H1 (cell line): Measurements from ENCODE around the gene MKI67. TPM values are rescaled to one million over a fixed set of nuclear protein-coding genes. Genes with fewer than 3 reads are reported as not detected.

Experiments
- CTCF ChIA-PET: fragments of 300-600 bp; sonication (Branson Sonifier 250); formaldehyde crosslinking; loops from one replicate; lab custom pipeline; 2021; ENCODE audit not compliant: partially characterized antibody; lab: Charles Lee
- POLR2A ChIA-PET: fragments of 300-600 bp; sonication (Branson Sonifier 250); formaldehyde crosslinking; loops from one replicate; lab custom pipeline; 2021; ENCODE audit warnings: inconsistent platforms; ENCODE audit not compliant: partially characterized antibody; lab: Charles Lee
- DNase-seq, 2 experiments: peaks; one replicate each; pipeline versions ENCODE4 v3.0.0 to v3.0.0-alpha.2; 2010 to 2022; ENCODE audit warnings: low spot score in 2 of 2, low read depth in 1 of 2, mixed read lengths in 1 of 2
- FAIRE-seq: peaks from 2 replicates; lab custom pipeline; 2011; peaks lifted over from hg19 to GRCh38; lab: Jason Lieb, UNC
- H2AFZ ChIP-seq: 2 replicates; pipeline ENCODE4 v1.8.1; 2012; ENCODE audit warnings: low read length, inconsistent platforms
- H2AK5ac ChIP-seq: 2 replicates; pipeline ENCODE4 v1.6.1; 2013; ENCODE audit warnings: low read depth, low read length
- H2BK120ac ChIP-seq: replicated peaks from 2 replicates; pipeline ENCODE3; 2013; ENCODE audit warnings: low read depth, low read length, inconsistent platforms
- H2BK12ac ChIP-seq: 2 replicates; pipeline ENCODE4 v1.6.1; 2013; ENCODE audit warnings: low read depth, low read length
- H2BK15ac ChIP-seq: 2 replicates; pipeline ENCODE4 v1.6.1; 2013; ENCODE audit warnings: low read length
- H2BK20ac ChIP-seq: 2 replicates; pipeline ENCODE4 v1.6.1; 2013; ENCODE audit warnings: low read length
- H2BK5ac ChIP-seq: 2 replicates; pipeline ENCODE4 v1.6.1; 2013; ENCODE audit warnings: low read depth, low read length
- H3K14ac ChIP-seq: 2 replicates; pipeline ENCODE4 v1.6.1; 2013; ENCODE audit warnings: inconsistent platforms; ENCODE audit not compliant: insufficient read length
- H3K18ac ChIP-seq: 2 replicates; pipeline ENCODE4 v1.6.1; 2013; ENCODE audit warnings: low read length; ENCODE audit errors: extremely low read depth
- H3K23ac ChIP-seq: 2 replicates; pipeline ENCODE4 v1.6.1; 2013; ENCODE audit warnings: inconsistent platforms; ENCODE audit not compliant: insufficient read length
- H3K23me2 ChIP-seq: 2 replicates; pipeline ENCODE4 v1.6.1; 2013; ENCODE audit warnings: low read depth, low read length
- H3K27ac ChIP-seq: 2 replicates; pipeline ENCODE4 v1.6.1; 2011; ENCODE audit warnings: low read depth, low read length, inconsistent platforms
- H3K27me3 ChIP-seq, 4 experiments: replicated peaks in 1 of 4; 1 replicate in 1 of 4; 2 replicates in 3 of 4; pipeline versions ENCODE4 v1.6.1 to v1.8.1; 2011 to 2013; ENCODE audit warnings: low read length in 3 of 4, mild to moderate bottlenecking in 3 of 4, inconsistent platforms in 2 of 4, mixed read lengths in 2 of 4, moderate library complexity in 1 of 4; ENCODE audit not compliant: control insufficient read depth in 3 of 4, insufficient read depth in 3 of 4; ENCODE audit errors: extremely low read depth in 1 of 4
- H3K36me3 ChIP-seq, 4 experiments: 2 replicates each; pipeline versions ENCODE4 v1.6.1 to v1.8.1; 2011 to 2013; ENCODE audit warnings: mild to moderate bottlenecking in 4 of 4, low read length in 3 of 4, moderate library complexity in 2 of 4, control low read depth in 1 of 4, inconsistent platforms in 1 of 4; ENCODE audit not compliant: insufficient read depth in 4 of 4, control insufficient read depth in 2 of 4
- H3K4ac ChIP-seq: replicated peaks from 2 replicates; pipeline ENCODE3; 2013; ENCODE audit warnings: low read length, low read depth, mixed read lengths, inconsistent platforms; ENCODE audit not compliant: insufficient read length
- H3K4me1 ChIP-seq, 4 experiments: replicated peaks in 1 of 4; 1 replicate in 1 of 4; 2 replicates in 3 of 4; pipeline versions ENCODE4 v1.6.1 to v1.8.1; 2011 to 2013; ENCODE audit warnings: low read length in 3 of 4, inconsistent platforms in 2 of 4, mixed read lengths in 1 of 4; ENCODE audit not compliant: insufficient read depth in 4 of 4, control insufficient read depth in 3 of 4
- H3K4me2 ChIP-seq, 2 experiments: 2 replicates each; pipeline versions ENCODE4 v1.6.1 to v1.8.1; 2011 to 2013; ENCODE audit warnings: low read depth in 2 of 2, low read length in 2 of 2, control low read depth in 1 of 2, inconsistent platforms in 1 of 2, mild to moderate bottlenecking in 1 of 2; ENCODE audit not compliant: insufficient read depth in 1 of 2
- H3K4me3 ChIP-seq, 4 experiments: fragments of 200-600, 300-600 bp in 1 of 4; sonication (generic), shearing (Covaris generic), sonication (Bioruptor Twin) in 1 of 4; 2 replicates each; pipeline versions ENCODE4 v1.5.1 to v1.8.1; 2011 to 2016; ENCODE audit warnings: low read length in 4 of 4, low read depth in 3 of 4, control low read depth in 2 of 4, inconsistent platforms in 2 of 4, mild to moderate bottlenecking in 2 of 4, mixed read lengths in 1 of 4, moderate library complexity in 1 of 4; ENCODE audit not compliant: insufficient read depth in 2 of 4; ENCODE audit errors: extremely low read depth in 1 of 4
- H3K56ac ChIP-seq: replicated peaks from 2 replicates; pipeline ENCODE3; 2013; ENCODE audit warnings: low read depth, mild to moderate bottlenecking, mixed read lengths, low read length, inconsistent platforms; ENCODE audit not compliant: insufficient read length
- H3K79me1 ChIP-seq: 2 replicates; pipeline ENCODE4 v1.6.1; 2013; ENCODE audit warnings: low read depth, low read length, control low read depth
- H3K79me2 ChIP-seq, 2 experiments: 2 replicates each; pipeline versions ENCODE4 v1.6.1 to v1.8.1; 2012 to 2013; ENCODE audit warnings: low read length in 2 of 2, mild to moderate bottlenecking in 2 of 2, inconsistent platforms in 1 of 2; ENCODE audit not compliant: insufficient read depth in 2 of 2, control insufficient read depth in 1 of 2
- H3K9ac ChIP-seq, 4 experiments: replicated peaks in 1 of 4; 1 replicate in 1 of 4; 2 replicates in 3 of 4; pipeline versions ENCODE4 v1.6.1 to v1.8.1; 2011 to 2013; ENCODE audit warnings: low read depth in 3 of 4, low read length in 3 of 4, control low read depth in 2 of 4, mild to moderate bottlenecking in 2 of 4, moderate library complexity in 2 of 4, inconsistent platforms in 1 of 4; ENCODE audit errors: extremely low read depth in 1 of 4
- H3K9me3 ChIP-seq, 2 experiments: 2 replicates each; pipeline versions ENCODE4 v1.6.1 to v1.8.1; 2012 to 2013; ENCODE audit warnings: mild to moderate bottlenecking in 2 of 2, moderate library complexity in 2 of 2, control low read depth in 1 of 2, inconsistent platforms in 1 of 2, low read depth in 1 of 2, low read length in 1 of 2, mixed read lengths in 1 of 2; ENCODE audit not compliant: insufficient read depth in 2 of 2
- H4K20me1 ChIP-seq, 2 experiments: replicated peaks in 1 of 2; 2 replicates each; pipeline versions ENCODE3 to v1.8.1; 2011 to 2013; ENCODE audit warnings: inconsistent platforms in 2 of 2, low read length in 2 of 2, mild to moderate bottlenecking in 1 of 2; ENCODE audit not compliant: insufficient read depth in 2 of 2, control insufficient read depth in 1 of 2
- H4K5ac ChIP-seq: 2 replicates; pipeline ENCODE4 v1.6.1; 2013; ENCODE audit warnings: low read length, low read depth, mixed read lengths, inconsistent platforms; ENCODE audit not compliant: insufficient read length
- H4K8ac ChIP-seq: 2 replicates; pipeline ENCODE4 v1.8.0; 2013; ENCODE audit warnings: mild to moderate bottlenecking, moderate library complexity, low read length, inconsistent platforms; ENCODE audit not compliant: insufficient read depth; ENCODE audit errors: extremely low read depth
- H4K91ac ChIP-seq: replicated peaks from 2 replicates; pipeline ENCODE3; 2013; ENCODE audit warnings: low read length, mixed read lengths, inconsistent platforms; ENCODE audit not compliant: insufficient read length
- CHD1 ChIP-seq: IDR thresholded peaks from 2 replicates; pipeline ENCODE4 v1.6.1; 2012; ENCODE audit warnings: low read depth, low read length, improper control_type of control experiment
- WGBS, 2 experiments: shearing (Covaris generic) in 1 of 2; methylation state at CpG; one replicate each; pipeline versions ENCODE4 v1.1.6 to v1.1.7; 2013 to 2015; ENCODE audit warnings: low lambda C conversion rate in 2 of 2, mixed read lengths in 2 of 2, inconsistent platforms in 1 of 2, low coverage in 1 of 2, missing lambda C conversion rate in 1 of 2; ENCODE audit not compliant: insufficient replicate concordance in 2 of 2, insufficient coverage in 1 of 2, insufficient read length in 1 of 2; ENCODE audit errors: extremely low coverage in 1 of 2, missing lambda C conversion rate in 1 of 2; 5-methylcytosine and 5-hydroxymethylcytosine counted together
- polyA plus RNA-seq, 7 experiments: library from polyadenylated mRNA; depleted of rRNA in 3 of 7; stranded (reverse) in 5 of 7; unstranded in 2 of 7; fragments of >200 nt in 5 of 7; fragments of 200-250 nt in 2 of 7; gene quantifications; 1 replicate in 5 of 7; 2 replicates in 1 of 7; 4 replicates in 1 of 7; pipeline versions ENCODE4 v1.2.1 to v1.2.3, GENCODE V29; 2011 to 2013; ENCODE audit warnings: missing spikeins in 2 of 7, mixed read lengths in 2 of 7
- total RNA-seq: library from RNA; stranded (reverse); fragmentation: NEBNext Ultra II Directional; extraction: Animal tissue kit (Norgen Biotek cat#: 25700); gene quantifications from 2 replicates; pipeline ENCODE4 v1.2.1, GENCODE V29; 2021

The MKI67 gene
- total and polyA plus RNA-seq, 2 of the 8 experiments (the other 6 are each of a cell fraction or from before 2014, with no cell fraction given), result 15.8 to 85.1 TPM

GRCh38 chr10:128163701-128164100, 37.5 kb upstream of the MKI67 start:
- Histone ChIP-seq H3K23ac (no peak overlapping the region), H3K14ac (no peak overlapping the region), H4K91ac (no peak overlapping the region), H4K8ac (no peak overlapping the region), H4K20me1 (no peaks in the 10 kb centered on the region), H3K4me1 (peaks cover 0 to 3% (median 0%) of the 10 kb centered on the region in 4 experiments; a peak in 1 of 7 replicates)
- WGBS, 2 experiments, result 77% methylated on average over 5 of the region's 5 CpGs; no CpG with 5 or more reads in 1 of the 2 experiments
- FAIRE-seq, result no peak
- CTCF ChIA-PET, result interaction anchor here (0.9 to 4.7 kb wide), 4 partner anchors 10 to 15 kb away, joined by 3 to 24 read pairs (median 4); no protein-coding TSS in a partner anchor
- no peak for DNase-seq
- TF ChIP-seq CHD1, result no peak
- TF ChIP-seq, all 59 proteins: peak for 0
- Histone ChIP-seq H3K4me3 (no peak overlapping the region), H3K18ac (no peak overlapping the region), H3K23me2 (no peaks in the 10 kb centered on the region), H3K4me2 (no peak overlapping the region), H3K79me2 (no peaks in the 10 kb centered on the region), H2BK12ac (no peak overlapping the region), H3K9me3 (no peaks in the 10 kb centered on the region), H3K4ac (no peak overlapping the region), H3K9ac (no peak overlapping the region), H2AK5ac (no peak overlapping the region), H3K27ac (no peak overlapping the region), H2AFZ (peak overlapping the region; percentile 54; the same call in 1 of the 2 replicates), H4K5ac (no peak overlapping the region), H3K36me3 (no peaks in the 10 kb centered on the region), H2BK20ac (no peak overlapping the region), H3K56ac (no peak overlapping the region), H2BK5ac (no peak overlapping the region), H3K79me1 (no peaks in the 10 kb centered on the region), H2BK120ac (no peak overlapping the region), H2BK15ac (no peak overlapping the region), H3K27me3 (no peaks in the 10 kb centered on the region; a peak in 2 of 7 replicates)
- POLR2A ChIA-PET, result no interaction called here
